ENCODE results near the gene MCM9. TPM values are rescaled to one million over a fixed set of nuclear protein-coding genes. Genes with fewer than 3 reads are reported as not detected.

The MCM9 gene
- total and polyA plus RNA-seq, 2 donors (not counting 1 experiment from before 2014, with no cell fraction given), result 14.0 to 54.5 TPM

- Histone ChIP-seq H4K20me1 (ENCODE audit: control insufficient read depth, insufficient read depth, low read length, poor library complexity, severe bottlenecking) (peaks cover 3% of the 10 kb centered on the region), H3K27me3 (replicated peaks in 1 of 4; ENCODE audit: control extremely low read depth in 1 of 4, control insufficient read depth in 3 of 4, insufficient read depth in 4 of 4, low read length in 3 of 4) (no peaks in the 10 kb centered on the region), H3K9me3 (ENCODE audit: control extremely low read depth in 1 of 3, control insufficient read depth in 2 of 3, insufficient read depth in 1 of 3, low read length in 2 of 3) (peaks cover 0 to 6% (median 2%) of the 10 kb centered on the region in 3 donors), H3K79me2 (ENCODE audit: control insufficient read depth, insufficient read depth, low read length) (peaks cover 16% of the 10 kb centered on the region), H3K27ac (ENCODE audit: low read length in 2 of 2) (no peak overlapping the region), H3K4me1 (ENCODE audit: control insufficient read depth in 2 of 2, insufficient read depth in 2 of 2, low read length in 2 of 2) (no peaks in the 10 kb centered on the region), H3K36me3 (replicated peaks in 1 of 2; ENCODE audit: control extremely low read depth in 1 of 2, control insufficient read depth in 1 of 2, extremely low read depth in 1 of 2, insufficient read depth in 2 of 2, low read length in 1 of 2) (peaks cover 0 to 1% of the 10 kb centered on the region in 2 experiments), H3K9ac (ENCODE audit: low read length) (no peak overlapping the region), H3K4me3 (ENCODE audit: control extremely low read depth in 1 of 5, extremely low read depth in 1 of 5, insufficient read depth in 1 of 5, low read depth in 2 of 5, low read length in 4 of 5) (no peak overlapping the region), H3K4me2 (replicated peaks; ENCODE audit: low read depth, low read length, poor library complexity, severe bottlenecking) (no peak overlapping the region), H2AFZ (ENCODE audit: insufficient read depth, low read depth, low read length, poor library complexity, severe bottlenecking) (no peak overlapping the region)
- no peaks in the 10 kb centered on the region for H3K9me3 Mint-ChIP-seq (ENCODE audit: insufficient read depth)
- H3K4me3 Mint-ChIP-seq, result no peak overlapping the region
- TF ChIP-seq CTCF (IDR thresholded peaks at IDR 0.05) (no peak), EZH2 (IDR thresholded peaks at IDR 0.05; ENCODE audit: borderline replicate concordance, insufficient read depth, low read depth, low read length, poor library complexity, severe bottlenecking) (no peak)
- CTCF ChIA-PET, result no interaction called here
- DNase-seq (no peak), ATAC-seq (ENCODE audit: low read depth) (no peak)
- no peaks in the 10 kb centered on the region for H3K27me3 Mint-ChIP-seq
- POLR2A ChIA-PET, result no interaction called here
- no peak overlapping the region for H3K27ac Mint-ChIP-seq
- H3K4me1 Mint-ChIP-seq, result peaks cover 24% of the 10 kb centered on the region
- no CpG with 5 or more reads among the region's 4 CpGs for WGBS (ENCODE audit: insufficient coverage)
- intact Hi-C loops (cut with micrococcal nuclease), result loop anchor here (5.0 kb wide), 1 partner anchor 38 kb away; no protein-coding TSS in a partner anchor
Measured at GRCh38 chr6:118843685-118844390, 91.1 kb downstream of the MCM9 start.

DNA sequence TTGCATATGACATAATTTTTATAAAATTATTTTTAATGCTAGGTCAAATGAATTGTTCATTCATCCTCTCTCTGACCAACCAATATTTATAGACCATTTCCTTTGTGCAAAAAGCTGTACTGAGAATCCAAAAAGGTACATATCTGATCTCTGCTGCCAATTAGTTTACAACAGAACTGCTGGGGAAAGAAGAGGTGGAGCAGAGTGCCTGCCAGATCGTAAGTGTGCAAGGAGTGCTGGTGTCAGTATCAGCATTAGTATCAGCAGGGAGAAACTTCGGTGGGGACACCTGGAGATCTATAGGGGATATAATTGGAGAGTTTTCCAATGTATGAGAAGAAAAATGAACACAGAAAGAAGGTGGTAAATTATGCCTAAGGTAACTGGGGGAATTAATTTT is 104.3 kb downstream of the MCM9 start:
- no peak overlapping the region for H3K9ac ChIP-seq (ENCODE audit: low read length)
- Mint-ChIP-seq H3K4me1 (no peaks in the 10 kb centered on the region), H3K4me3 (no peak overlapping the region), H3K27ac (no peak overlapping the region), H3K9me3 (ENCODE audit: insufficient read depth) (no peaks in the 10 kb centered on the region), H3K27me3 (no peaks in the 10 kb centered on the region)
- no peak for DNase-seq
- TF ChIP-seq CTCF (IDR thresholded peaks at IDR 0.05) (no peak), EZH2 (IDR thresholded peaks at IDR 0.05; ENCODE audit: borderline replicate concordance, insufficient read depth, low read depth, low read length, poor library complexity, severe bottlenecking) (no peak)
- 96% methylated on average over 2 of the region's 2 CpGs for WGBS (ENCODE audit: insufficient coverage)
- ATAC-seq (ENCODE audit: low read depth), result no peak
- H4K20me1 ChIP-seq (ENCODE audit: control insufficient read depth, insufficient read depth, low read length, poor library complexity, severe bottlenecking), result no peaks in the 10 kb centered on the region
- H3K27me3 ChIP-seq (replicated peaks in 1 of 4; ENCODE audit: control extremely low read depth in 1 of 4, control insufficient read depth in 3 of 4, insufficient read depth in 4 of 4, low read length in 3 of 4), result no peaks in the 10 kb centered on the region
- ChIA-PET POLR2A (interaction anchor here (0.7 kb wide), 1 partner anchor 84 kb away, joined by 5 read pairs; no protein-coding TSS in a partner anchor), CTCF (no interaction called here)
- intact Hi-C loops (cut with micrococcal nuclease), result no loop called here
- no peaks in the 10 kb centered on the region for H3K79me2 ChIP-seq (ENCODE audit: control insufficient read depth, insufficient read depth, low read length)
- peaks cover 2 to 36% of the 10 kb centered on the region in 2 experiments for H3K36me3 ChIP-seq (replicated peaks in 1 of 2; ENCODE audit: control extremely low read depth in 1 of 2, control insufficient read depth in 1 of 2, extremely low read depth in 1 of 2, insufficient read depth in 2 of 2, low read length in 1 of 2)
- H3K4me3 ChIP-seq (ENCODE audit: control extremely low read depth in 1 of 5, extremely low read depth in 1 of 5, insufficient read depth in 1 of 5, low read depth in 2 of 5, low read length in 4 of 5), result no peak overlapping the region
- no peak overlapping the region for H3K4me2 ChIP-seq (replicated peaks; ENCODE audit: low read depth, low read length, poor library complexity, severe bottlenecking)
- no peak overlapping the region for H2AFZ ChIP-seq (ENCODE audit: insufficient read depth, low read depth, low read length, poor library complexity, severe bottlenecking)
- H3K4me1 ChIP-seq (ENCODE audit: control insufficient read depth in 2 of 2, insufficient read depth in 2 of 2, low read length in 2 of 2), result no peaks in the 10 kb centered on the region
- no peak overlapping the region for H3K27ac ChIP-seq (ENCODE audit: low read length in 2 of 2)
- H3K9me3 ChIP-seq (ENCODE audit: control extremely low read depth in 1 of 3, control insufficient read depth in 2 of 3, insufficient read depth in 1 of 3, low read length in 2 of 3), result no peaks in the 10 kb centered on the region
